ENCODE results near the gene PRF1. TPM values are rescaled to one million over a fixed set of nuclear protein-coding genes. Genes with fewer than 3 reads are reported as not detected.
A peak's percentile ranks its signal among the peaks of the same experiment; 100 is the strongest.

PRF1 gene
- total RNA-seq, 2 donors from 2014 or later, result 0.96 to 1.3 TPM

- H3K9ac ChIP-seq (ENCODE audit: low read depth in 2 of 2, low read length in 2 of 2), result no peak overlapping the region
- H3K9me3 ChIP-seq, result no peaks in the 10 kb centered on the region
- no peaks in the 10 kb centered on the region for H3K36me3 ChIP-seq
- no peak overlapping the region for H3K27ac ChIP-seq
- H3K4me3 ChIP-seq, result no peak overlapping the region
- no peak for TF ChIP-seq CTCF (IDR thresholded peaks at IDR 0.05)
- DNase-seq, result peak; percentile 7
- no peaks in the 10 kb centered on the region for H3K4me1 ChIP-seq
- no peaks in the 10 kb centered on the region for H3K27me3 ChIP-seq
- intact Hi-C loops (cut with DNase I), result no loop called here
Observed at GRCh38 chr10:70590655-70591416, 11.7 kb downstream of the PRF1 start.

- Histone ChIP-seq H3K36me3 (no peaks in the 10 kb centered on the region), H3K4me1 (no peaks in the 10 kb centered on the region), H3K9ac (ENCODE audit: low read depth in 2 of 2, low read length in 2 of 2) (no peak overlapping the region), H3K4me3 (no peak overlapping the region), H3K27ac (no peak overlapping the region), H3K27me3 (no peaks in the 10 kb centered on the region), H3K9me3 (no peaks in the 10 kb centered on the region)
- DNase-seq, result no peak
- intact Hi-C loops (cut with DNase I), result no loop called here
- TF ChIP-seq CTCF (IDR thresholded peaks at IDR 0.05), result no peak
Observed at GRCh38 chr10:70589762-70590654, 12.5 kb downstream of the PRF1 start.

- intact Hi-C loops (cut with DNase I), result no loop called here
- Histone ChIP-seq H3K4me3 (no peak overlapping the region), H3K27me3 (no peaks in the 10 kb centered on the region), H3K4me1 (no peaks in the 10 kb centered on the region), H3K9ac (ENCODE audit: low read depth in 2 of 2, low read length in 2 of 2) (no peak overlapping the region), H3K9me3 (no peaks in the 10 kb centered on the region), H3K36me3 (no peaks in the 10 kb centered on the region), H3K27ac (no peak overlapping the region)
- TF ChIP-seq CTCF (IDR thresholded peaks at IDR 0.05), result no peak
- DNase-seq, result no peak
Observed at GRCh38 chr10:70588859-70589570, 13.5 kb downstream of the PRF1 start.

GRCh38 chr10:70588255-70588654 is 14.3 kb downstream of the PRF1 start:
- no peak overlapping the region for H3K4me3 ChIP-seq
- DNase-seq, result no peak
- no peak overlapping the region for H3K27ac ChIP-seq
- no peaks in the 10 kb centered on the region for H3K9me3 ChIP-seq
- no peak for TF ChIP-seq CTCF (IDR thresholded peaks at IDR 0.05)
- intact Hi-C loops (cut with DNase I), result no loop called here
- H3K9ac ChIP-seq (ENCODE audit: low read depth in 2 of 2, low read length in 2 of 2), result no peak overlapping the region
- H3K27me3 ChIP-seq, result no peaks in the 10 kb centered on the region
- H3K4me1 ChIP-seq, result no peaks in the 10 kb centered on the region
- H3K36me3 ChIP-seq, result no peaks in the 10 kb centered on the region

- H3K4me1 ChIP-seq, result no peaks in the 10 kb centered on the region
Observed at GRCh38 chr10:70587045-70587658, 15.4 kb downstream of the PRF1 start.

More at GRCh38 chr10:70587045-70587658, 15.4 kb downstream of the PRF1 start:
- no peak for DNase-seq
- no peak overlapping the region for H3K9ac ChIP-seq (ENCODE audit: low read depth in 2 of 2, low read length in 2 of 2)
- intact Hi-C loops (cut with DNase I), result no loop called here
- H3K27me3 ChIP-seq, result no peaks in the 10 kb centered on the region
- no peak for TF ChIP-seq CTCF (IDR thresholded peaks at IDR 0.05)
- H3K36me3 ChIP-seq, result no peaks in the 10 kb centered on the region
- H3K4me3 ChIP-seq, result no peak overlapping the region
- no peak overlapping the region for H3K27ac ChIP-seq
- no peaks in the 10 kb centered on the region for H3K9me3 ChIP-seq
